HG03064 (cell line): ENCODE data around the gene CFAP77.
"Not testable (repeated sequence)": the region's sequence is repeated elsewhere in the genome, so short reads cannot be mapped to it uniquely, and the experiment has no call there.

ENCODE experiments used
- ATAC-seq: cut with Tn5 transposase; IDR thresholded peaks from one replicate; pipeline ENCODE4 v1.9.1; 2021; ENCODE audit warnings: low read depth; ENCODE audit not compliant: unreplicated experiment

CFAP77 gene

GRCh38 chr9:132543251-132543650 is 133.2 kb downstream of the CFAP77 start:
- no peak for ATAC-seq

DNA sequence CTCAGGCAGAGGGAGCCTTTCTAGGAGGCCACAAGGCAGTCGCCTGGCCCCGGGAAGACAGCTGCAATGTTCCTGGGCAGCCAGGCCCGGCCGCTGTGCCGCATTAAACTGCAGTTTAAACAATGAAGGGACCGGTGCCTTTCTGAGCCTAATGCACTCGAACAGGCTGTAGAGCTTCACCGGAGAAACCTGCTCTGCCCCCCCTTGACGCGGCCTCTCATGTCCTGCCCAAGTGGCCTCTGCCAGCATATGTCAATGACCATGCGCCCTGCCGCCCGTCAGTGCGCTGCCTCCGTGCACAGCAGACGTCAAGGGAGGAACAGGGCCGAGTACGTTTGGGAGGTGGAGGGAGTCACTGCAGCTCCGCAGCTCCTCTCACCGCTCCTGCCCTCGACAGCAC is 133.9 kb downstream of the CFAP77 start:
- no peak for ATAC-seq

- ATAC-seq: no peak
Measured at GRCh38 chr9:132545578-132545977, 135.6 kb downstream of the CFAP77 start.

DNA sequence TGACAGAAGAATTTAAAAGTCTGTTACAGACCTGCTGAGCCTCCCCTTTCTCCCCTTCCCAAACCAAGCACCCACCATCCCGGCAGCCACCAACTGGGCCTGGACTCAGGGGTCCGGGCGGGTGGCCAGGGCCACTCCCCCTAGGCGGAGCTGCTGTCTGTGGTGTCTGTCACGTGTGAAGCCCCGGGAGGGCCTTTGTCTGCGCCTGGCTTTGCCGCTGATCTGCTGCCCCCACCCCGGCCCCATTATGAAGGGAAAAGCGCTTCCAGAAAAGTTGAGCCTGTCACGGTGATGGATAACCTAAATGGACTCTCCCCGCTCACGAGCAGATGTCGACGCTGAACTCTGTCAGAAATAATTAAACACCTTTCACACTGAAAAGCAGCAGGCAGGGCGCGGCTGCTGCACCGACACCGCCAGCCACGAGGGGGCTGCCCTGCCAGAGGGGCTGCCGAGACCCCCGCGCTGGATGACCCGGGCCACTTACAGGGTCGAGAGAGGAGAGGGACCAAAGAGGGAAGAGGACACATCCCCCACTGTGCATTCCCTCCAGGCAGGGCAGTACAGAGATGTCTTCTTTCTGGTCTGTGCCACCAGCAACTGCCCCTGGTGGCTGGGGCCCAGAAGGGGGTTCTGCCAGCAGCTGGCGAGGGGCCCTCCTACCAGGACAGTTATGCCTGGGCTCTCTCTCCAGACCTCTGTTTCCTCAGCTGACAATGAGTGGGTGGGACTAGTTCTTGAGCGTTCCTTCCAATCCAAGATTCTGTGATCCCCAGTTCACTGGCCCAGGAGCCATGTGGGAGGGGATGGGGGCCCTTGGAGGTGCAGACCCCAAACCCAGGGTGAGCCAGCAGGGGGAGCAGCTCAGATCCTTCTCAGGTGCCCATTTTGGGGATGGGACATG is 136.4 kb downstream of the CFAP77 start:
- no peak for ATAC-seq

- ATAC-seq: no peak
Measured at GRCh38 chr9:132547052-132547431, 137.0 kb downstream of the CFAP77 start.

DNA sequence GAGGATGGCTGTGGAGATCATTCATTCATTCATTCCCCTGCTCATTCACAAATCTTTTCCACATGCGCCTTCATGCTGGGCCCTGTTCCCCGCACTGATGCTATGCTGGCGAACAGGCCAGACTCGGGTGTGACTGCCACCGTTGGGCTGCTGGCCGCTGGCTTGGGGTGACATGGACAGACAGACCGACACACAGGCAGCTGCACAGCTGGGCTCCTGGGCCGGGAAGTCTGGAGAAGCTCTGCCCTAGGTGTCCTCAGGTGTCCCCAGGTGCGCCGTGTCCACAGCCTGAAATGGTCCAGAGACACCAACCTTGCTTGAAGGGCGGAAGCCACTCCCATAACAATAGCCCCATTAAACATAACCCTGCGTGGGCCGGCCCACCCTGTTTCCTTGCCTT is 137.4 kb downstream of the CFAP77 start:
- ATAC-seq: no peak

DNA sequence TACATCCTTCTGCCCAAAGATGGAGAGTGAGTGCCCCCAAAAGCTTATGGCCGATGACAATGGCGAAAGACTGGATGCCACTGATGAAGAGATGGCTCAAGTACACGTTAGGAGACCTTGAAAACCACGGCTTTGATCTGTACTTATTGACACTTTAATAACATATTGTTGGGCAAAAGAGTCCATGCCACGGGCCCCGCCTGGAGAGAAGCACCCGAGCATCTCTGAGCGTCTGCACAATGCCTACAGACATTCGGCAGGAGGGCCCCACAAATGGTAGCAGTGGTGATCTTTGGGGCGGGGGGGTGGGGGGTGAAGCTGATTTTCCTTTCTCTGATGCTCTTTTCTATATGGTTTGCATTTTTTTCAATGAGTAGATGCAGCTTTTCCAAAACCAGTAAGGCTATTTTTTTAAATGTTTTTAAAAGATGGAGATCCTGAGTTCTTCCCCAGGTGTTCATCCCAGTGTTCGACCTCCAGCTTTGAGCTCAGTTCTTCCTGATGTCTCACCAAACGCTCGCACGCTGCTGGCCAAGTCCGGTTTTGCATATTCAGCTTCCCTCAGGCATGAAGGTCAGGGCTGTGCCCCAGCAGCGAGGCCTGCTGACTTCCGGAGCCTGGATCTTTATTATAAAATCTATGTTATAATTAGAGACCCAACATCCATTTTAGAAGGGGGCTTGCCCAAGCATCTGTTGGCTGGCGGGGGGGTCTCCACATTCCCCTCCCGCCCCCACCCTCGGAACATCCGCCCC is 138.1 kb downstream of the CFAP77 start:
- no peak for ATAC-seq

DNA sequence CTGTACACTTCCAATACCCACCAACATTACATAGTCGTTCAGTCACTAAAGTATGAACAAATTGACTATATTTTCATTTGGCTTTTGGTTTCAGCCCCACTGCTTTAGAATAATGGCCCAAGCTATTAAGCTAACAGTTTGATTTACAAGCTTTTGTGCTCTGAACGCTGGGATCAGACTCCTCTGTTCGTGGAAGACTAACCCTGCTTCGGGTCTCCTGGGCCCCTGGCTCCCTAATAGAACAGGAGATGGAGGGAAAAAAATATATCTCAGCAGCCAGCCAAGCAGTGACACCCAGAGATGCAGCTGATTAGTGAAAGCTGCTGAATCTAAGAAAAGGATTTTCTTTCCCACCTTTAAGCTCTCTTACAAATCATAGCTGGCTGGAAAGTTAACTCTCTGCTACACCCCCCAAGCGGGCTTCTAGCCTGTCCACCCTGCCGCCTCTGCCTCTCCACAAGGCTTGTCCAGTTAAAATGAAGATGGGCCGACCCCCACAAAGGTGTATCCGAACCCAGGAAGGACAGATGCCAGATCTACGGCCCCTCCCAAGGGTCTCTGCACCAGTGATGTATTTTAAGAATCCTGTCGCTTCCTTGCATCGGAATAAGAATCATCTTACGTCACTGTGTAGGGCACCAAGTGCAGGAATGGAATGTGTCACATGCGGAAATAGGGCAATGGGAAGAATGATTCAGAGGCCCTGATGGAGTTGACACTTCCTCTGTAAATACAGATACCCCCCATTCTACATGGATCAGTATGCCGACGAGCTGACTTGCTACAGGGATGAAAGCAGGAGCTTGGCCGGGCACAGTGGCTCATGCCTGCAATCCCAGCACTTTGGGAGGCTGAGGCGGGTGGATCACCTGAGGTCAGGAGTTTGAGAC is 139.0 kb downstream of the CFAP77 start:
- ATAC-seq: no peak

GRCh38 chr9:132551556-132551955 is 141.5 kb downstream of the CFAP77 start:
- ATAC-seq: no peak

DNA sequence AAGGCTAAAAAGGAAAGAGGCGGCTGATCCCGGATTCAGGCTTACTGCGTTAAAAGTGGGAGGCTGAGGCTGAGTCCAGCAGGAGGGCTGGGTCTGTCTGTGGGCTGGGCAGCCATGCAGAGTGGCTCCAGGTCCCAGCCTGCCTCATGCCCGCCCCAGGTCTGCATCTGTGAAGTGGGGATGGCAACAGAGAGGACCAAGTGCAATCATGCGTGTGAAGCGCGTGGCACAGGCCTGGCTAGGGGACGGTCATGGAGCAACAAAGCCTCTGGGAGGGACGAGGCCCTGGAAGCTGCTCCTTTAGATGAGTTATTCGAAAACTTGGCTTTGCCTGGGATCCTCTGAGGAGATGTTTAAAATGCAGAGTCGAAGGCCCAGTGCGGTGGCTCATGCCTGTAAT is 142.0 kb downstream of the CFAP77 start:
- no peak for ATAC-seq

GRCh38 chr9:132554755-132555154 is 144.7 kb downstream of the CFAP77 start:
- ATAC-seq: no peak

DNA sequence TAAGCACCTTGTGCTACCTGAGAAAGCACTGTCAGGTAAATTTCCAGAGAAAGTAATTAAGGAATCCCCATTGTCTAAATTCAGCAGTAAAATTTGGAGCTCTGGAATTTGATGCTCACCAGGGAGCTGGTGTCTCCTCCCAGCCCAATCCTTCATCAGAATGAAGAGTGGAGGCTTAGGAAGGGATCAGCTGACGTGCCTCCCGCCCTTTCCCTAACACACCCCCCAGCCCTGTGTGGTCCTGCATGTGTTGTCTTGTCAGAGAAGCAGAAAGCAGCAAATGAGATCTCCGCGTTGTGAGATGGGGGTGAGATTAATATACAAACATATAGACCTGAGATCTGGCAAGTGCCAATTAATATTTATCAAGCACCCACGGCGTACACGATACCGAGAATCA is 145.5 kb downstream of the CFAP77 start:
- ATAC-seq: no peak

- no peak for ATAC-seq
Measured at GRCh38 chr9:132556235-132556634, 146.2 kb downstream of the CFAP77 start.

- no peak for ATAC-seq
Measured at GRCh38 chr9:132556714-132557113, 146.7 kb downstream of the CFAP77 start.

- no peak for ATAC-seq
Measured at GRCh38 chr9:132557159-132557558, 147.1 kb downstream of the CFAP77 start.

GRCh38 chr9:132559711-132560110 is 149.7 kb downstream of the CFAP77 start:
- no peak for ATAC-seq

DNA sequence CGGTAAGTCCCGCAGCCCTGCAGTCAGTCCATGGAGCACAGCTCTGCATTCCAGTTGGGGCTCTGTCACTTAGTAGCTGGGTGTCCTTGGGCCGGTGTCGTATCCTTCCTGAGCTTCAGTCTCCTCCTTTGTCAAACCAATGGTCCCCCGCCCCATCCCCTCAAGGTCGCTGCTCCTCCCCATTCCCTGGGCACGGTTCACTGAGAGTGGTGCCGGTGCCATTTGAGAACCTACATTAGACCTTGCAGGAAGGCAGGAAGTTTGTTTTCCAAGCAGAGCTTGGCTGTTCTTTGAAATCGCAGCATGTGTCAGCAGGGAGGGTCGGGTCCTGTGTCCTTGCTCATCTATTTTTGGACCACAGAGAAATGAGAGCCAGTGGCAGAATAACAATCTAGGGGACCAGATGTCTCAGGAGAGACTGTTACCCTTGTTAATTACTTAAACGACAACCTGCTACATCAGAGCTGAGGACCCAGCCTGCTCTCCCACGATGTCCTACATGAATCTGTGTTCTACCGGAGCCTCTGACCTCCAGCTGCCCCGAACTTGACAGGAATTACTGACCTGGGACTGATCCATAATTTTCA is 150.7 kb downstream of the CFAP77 start:
- no peak for ATAC-seq

- no peak for ATAC-seq
Measured at GRCh38 chr9:132562306-132562573, 152.2 kb downstream of the CFAP77 start.

GRCh38 chr9:132564526-132564925 is 154.5 kb downstream of the CFAP77 start:
- no peak for ATAC-seq

- not testable (repeated sequence) for ATAC-seq
Measured at GRCh38 chr9:132568787-132569186, 158.8 kb downstream of the CFAP77 start.
